ENCODE data around the gene KANTR. TPM values are rescaled to one million over a fixed set of nuclear protein-coding genes. Genes with fewer than 3 reads are reported as not detected.
A peak's percentile ranks its signal among the peaks of the same experiment; 100 is the strongest.

Gene KANTR
- total RNA-seq, 2 experiments from 2014 or later, result 6.2 to 6.8 TPM

- DNase-seq, result peak in 6 of 14 experiments; percentile 15 to 61 (median 45)
Measured at GRCh38 chrX:53080628-53081580, 13.0 kb upstream of the KANTR start.

GRCh38 chrX:53081925-53082772 is 11.8 kb upstream of the KANTR start, which contains the start of gene TSPYL2:
TSS of gene TSPYL2 (plus strand) at chrX:53082367. CDS start at chrX:53082499, 132 bp downstream.
- no peak for TF ChIP-seq CTCF (IDR thresholded peaks at IDR 0.05)
- DNase-seq (peak; percentile 88 to 97 (median 92)), ATAC-seq (ENCODE audit: poor library complexity) (peak; percentile 85)
- Histone ChIP-seq H3K4me1 (ENCODE audit: insufficient read depth, low read length) (peaks cover 30% of the 10 kb centered on the region), H3K27me3 (ENCODE audit: control insufficient read depth in 1 of 2, insufficient read depth in 2 of 2, low read length in 2 of 2) (no peaks in the 10 kb centered on the region), H3K4me3 (ENCODE audit: low read length) (peak within 1 kb of the TSS; percentile 77), H3K36me3 (ENCODE audit: insufficient read depth, low read length) (peaks cover 29% of the 10 kb centered on the region), H3K9me3 (ENCODE audit: control insufficient read depth in 1 of 2, insufficient read depth in 1 of 2, low read length in 2 of 2) (no peaks in the 10 kb centered on the region), H3K27ac (ENCODE audit: low read depth in 1 of 2, low read length in 2 of 2) (peak within 1 kb of the TSS; percentile 59 to 80)
- H3K4me3 Mint-ChIP-seq, result peak within 1 kb of the TSS; percentile 95
- peaks cover 62% of the 10 kb centered on the region for H3K4me1 Mint-ChIP-seq (ENCODE audit: low read depth)
- peak within 1 kb of the TSS; percentile 99 for H3K27ac Mint-ChIP-seq
- no peaks in the 10 kb centered on the region for H3K27me3 Mint-ChIP-seq
- H3K36me3 Mint-ChIP-seq (ENCODE audit: low read depth), result peaks cover 57% of the 10 kb centered on the region
- CTCF ChIA-PET, result interaction anchor here (0.6 to 1.0 kb wide), 2 partner anchors 10 to 1544 kb away, joined by 4 read pairs; no protein-coding TSS in a partner anchor
- intact Hi-C loops (cut with DNase I, micrococcal nuclease), result loop anchor here in 1 of 2 experiments (5.0 kb wide), 1 partner anchor 140 kb away; no protein-coding TSS in a partner anchor
- POLR2A ChIA-PET, result interaction anchor here (0.6 to 2.7 kb wide), 18 partner anchors 8 to 1729 kb away, joined by 3 to 31 read pairs (median 6); partner anchors contain the start of genes GNL3L, KANTR, KDM5C and PHF8
- no peaks in the 10 kb centered on the region for H3K9me3 Mint-ChIP-seq

More at GRCh38 chrX:53080628-53081580, 13.0 kb upstream of the KANTR start:
- ChIA-PET POLR2A (interaction anchor here (1.5 to 2.7 kb wide), 7 partner anchors 8 to 603 kb away, joined by 6 to 31 read pairs (median 15); partner anchors contain the start of genes KANTR, KDM5C, RIBC1 and SMC1A), CTCF (interaction anchor here (0.6 to 1.6 kb wide), 3 partner anchors 9 to 1545 kb away, joined by 3 to 4 read pairs (median 4); no protein-coding TSS in a partner anchor)
- Histone ChIP-seq H3K27me3 (ENCODE audit: control insufficient read depth in 1 of 2, insufficient read depth in 2 of 2, low read length in 2 of 2) (no peaks in the 10 kb centered on the region), H3K4me3 (ENCODE audit: low read length) (peak overlapping the region; percentile 19), H3K36me3 (ENCODE audit: insufficient read depth, low read length) (peaks cover 21% of the 10 kb centered on the region), H3K27ac (ENCODE audit: low read depth in 1 of 2, low read length in 2 of 2) (peak overlapping the region; percentile 25 to 60), H3K4me1 (ENCODE audit: insufficient read depth, low read length) (peaks cover 30% of the 10 kb centered on the region), H3K9me3 (ENCODE audit: control insufficient read depth in 1 of 2, insufficient read depth in 1 of 2, low read length in 2 of 2) (peaks cover 0 to 4% of the 10 kb centered on the region in 2 experiments)
- Mint-ChIP-seq H3K9me3 (no peaks in the 10 kb centered on the region), H3K4me1 (ENCODE audit: low read depth) (peaks cover 50% of the 10 kb centered on the region), H3K27ac (peak overlapping the region; percentile 99), H3K4me3 (peak overlapping the region; percentile 96), H3K36me3 (ENCODE audit: low read depth) (peaks cover 45% of the 10 kb centered on the region), H3K27me3 (no peaks in the 10 kb centered on the region)
- no peak for TF ChIP-seq CTCF (IDR thresholded peaks at IDR 0.05)
- ATAC-seq (ENCODE audit: poor library complexity), result no peak
- intact Hi-C loops (cut with DNase I, micrococcal nuclease), result loop anchor here in 1 of 2 experiments (5.0 kb wide), 1 partner anchor 141 kb away; no protein-coding TSS in a partner anchor
